HG03575 (cell line): ENCODE measurements around the gene ANO10.
"Not testable (repeated sequence)": the region's sequence is repeated elsewhere in the genome, so short reads cannot be mapped to it uniquely, and the experiment has no call there.

Source experiments
- ATAC-seq: cut with Tn5 transposase; IDR thresholded peaks from one replicate; pipeline ENCODE4 v1.9.1; 2021; ENCODE audit not compliant: unreplicated experiment, insufficient number of reproducible peaks, low FRiP score; ENCODE audit errors: extremely low read depth

The ANO10 gene

GRCh38 chr3:43584043-43584826 lies 37.6 kb downstream of the ANO10 start:
- no peak for ATAC-seq

GRCh38 chr3:43583481-43583880 lies 38.3 kb downstream of the ANO10 start:
- no peak for ATAC-seq

GRCh38 chr3:43582866-43583265 lies 38.9 kb downstream of the ANO10 start:
- ATAC-seq = no peak

GRCh38 chr3:43581343-43581742 lies 40.5 kb downstream of the ANO10 start:
- no peak for ATAC-seq

GRCh38 chr3:43580181-43580580 lies 41.6 kb downstream of the ANO10 start:
- ATAC-seq = no peak

- ATAC-seq = no peak
Observed at GRCh38 chr3:43573576-43573975, 48.2 kb downstream of the ANO10 start.

GRCh38 chr3:43565661-43566341 lies 56.0 kb downstream of the ANO10 start:
- not testable (repeated sequence) for ATAC-seq

GRCh38 chr3:43559961-43560360 lies 61.9 kb downstream of the ANO10 start:
- ATAC-seq = no peak

- ATAC-seq = no peak
Observed at GRCh38 chr3:43558171-43558570, 63.6 kb downstream of the ANO10 start.

- ATAC-seq = no peak
Observed at GRCh38 chr3:43549626-43550290, 72.1 kb downstream of the ANO10 start.

GRCh38 chr3:43544277-43544676 lies 77.5 kb downstream of the ANO10 start:
- not testable (repeated sequence) for ATAC-seq

GRCh38 chr3:43542328-43543043 lies 79.3 kb downstream of the ANO10 start:
- no peak for ATAC-seq

GRCh38 chr3:43540624-43541023 lies 81.2 kb downstream of the ANO10 start:
- no peak for ATAC-seq

- no peak for ATAC-seq
Observed at GRCh38 chr3:43539321-43539720, 82.5 kb downstream of the ANO10 start.

GRCh38 chr3:43537225-43537624 lies 84.6 kb downstream of the ANO10 start:
- no peak for ATAC-seq

- ATAC-seq = no peak
Observed at GRCh38 chr3:43534675-43535074, 87.1 kb downstream of the ANO10 start.

GRCh38 chr3:43533009-43533408 lies 88.8 kb downstream of the ANO10 start:
- ATAC-seq = no peak

GRCh38 chr3:43531835-43532234 lies 90.0 kb downstream of the ANO10 start:
- no peak for ATAC-seq

- ATAC-seq = no peak
Observed at GRCh38 chr3:43528498-43529099, 93.2 kb downstream of the ANO10 start.
